Keratinocyte (primary cell): ENCODE measurements around the gene KRTAP20-3. TPM values are rescaled to one million over a fixed set of nuclear protein-coding genes. Genes with fewer than 3 reads are reported as not detected.

Experiments
- DNase-seq: peaks from one replicate; pipeline ENCODE4 v3.0.0-alpha.2; 2011; ENCODE audit warnings: low read depth, missing footprints, low spot score
- FAIRE-seq: peaks from 2 replicates; lab custom pipeline; 2011; peaks lifted over from hg19 to GRCh38; lab: Jason Lieb, UNC
- H2AFZ ChIP-seq: 2 replicates; pipeline ENCODE4 v1.6.0; 2012; ENCODE audit warnings: low read length, control low read depth, inconsistent platforms; ENCODE audit not compliant: control insufficient read depth
- H3K27ac ChIP-seq: 2 replicates; pipeline ENCODE4 v1.5.1; 2011; ENCODE audit warnings: low read length; ENCODE audit not compliant: control insufficient read depth, insufficient read depth
- H3K27me3 ChIP-seq: 3 replicates; pipeline ENCODE4 v1.6.0; 2011; ENCODE audit warnings: low read length; ENCODE audit not compliant: control insufficient read depth, insufficient read depth; ENCODE audit errors: extremely low read depth
- H3K36me3 ChIP-seq, 2 experiments: 2 replicates in 1 of 2; 3 replicates in 1 of 2; pipeline ENCODE4 v1.5.1; 2011; ENCODE audit warnings: low read length in 2 of 2, mild to moderate bottlenecking in 1 of 2; ENCODE audit not compliant: control insufficient read depth in 2 of 2, insufficient read depth in 2 of 2; ENCODE audit errors: extremely low read depth in 1 of 2
- H3K4me1 ChIP-seq: 3 replicates; pipeline ENCODE4 v1.5.1; 2011; ENCODE audit warnings: low read length; ENCODE audit not compliant: control insufficient read depth, insufficient read depth; ENCODE audit errors: extremely low read depth
- H3K4me2 ChIP-seq: 3 replicates; pipeline ENCODE4 v1.6.0; 2011; ENCODE audit warnings: low read depth, low read length; ENCODE audit not compliant: control insufficient read depth, insufficient read depth; ENCODE audit errors: extremely low read depth
- H3K4me3 ChIP-seq, 3 experiments: fragments of 200-600 bp in 1 of 3; sonication (generic) in 1 of 3; 2 replicates in 2 of 3; 3 replicates in 1 of 3; pipeline ENCODE4 v1.5.1; 2011 to 2016; ENCODE audit warnings: low read length in 3 of 3, mild to moderate bottlenecking in 3 of 3, control low read depth in 2 of 3, inconsistent platforms in 1 of 3, low read depth in 1 of 3, mixed read lengths in 1 of 3, mixed run types in 1 of 3, moderate library complexity in 1 of 3; ENCODE audit not compliant: control insufficient read depth in 2 of 3, insufficient read depth in 2 of 3; ENCODE audit errors: extremely low read depth in 1 of 3
- H3K79me2 ChIP-seq: 2 replicates; pipeline ENCODE4 v1.6.0; 2012; ENCODE audit warnings: low read length; ENCODE audit not compliant: control insufficient read depth, insufficient read depth
- H3K9ac ChIP-seq: 3 replicates; pipeline ENCODE4 v1.6.0; 2011; ENCODE audit warnings: low read length; ENCODE audit not compliant: control insufficient read depth, insufficient read depth; ENCODE audit errors: extremely low read depth
- H3K9me1 ChIP-seq: 3 replicates; pipeline ENCODE4 v1.6.0; 2011; ENCODE audit warnings: low read length; ENCODE audit not compliant: control insufficient read depth, insufficient read depth; ENCODE audit errors: extremely low read depth
- H3K9me3 ChIP-seq: 2 replicates; pipeline ENCODE4 v1.5.1; 2012; ENCODE audit warnings: low read depth, low read length; ENCODE audit not compliant: control insufficient read depth
- H4K20me1 ChIP-seq: 3 replicates; pipeline ENCODE4 v1.6.0; 2011; ENCODE audit warnings: low read length; ENCODE audit not compliant: control insufficient read depth, insufficient read depth; ENCODE audit errors: extremely low read depth
- EZH2 ChIP-seq: IDR thresholded peaks from one replicate; pipeline ENCODE4 v1.6.1; 2012; ENCODE audit warnings: inconsistent platforms, mild to moderate bottlenecking, low read length, moderate library complexity
- dilution Hi-C: fragments of 300-500 bp; cut with MboI; formaldehyde crosslinking; loops from one replicate; pipeline ENCODE4 v1.7.0; 2020; ENCODE audit warnings: low sequenced_read_pairs; ENCODE audit not compliant: extremely low pct_ligation_motif_present
- polyA plus RNA-seq, 5 experiments: library from polyadenylated mRNA; depleted of rRNA in 3 of 5; stranded (reverse) in 3 of 5; stranded (forward) in 1 of 5; unstranded in 1 of 5; fragments of >200 nt; gene quantifications; 1 replicate in 1 of 5; 2 replicates in 3 of 5; 3 replicates in 1 of 5; pipeline versions ENCODE4 v1.2.1 to v1.2.3, GENCODE V29; 2011 to 2012; ENCODE audit warnings: missing spikeins in 2 of 5, low read depth in 1 of 5, low replicate concordance in 1 of 5
- TF ChIP-seq, protein P1 (sequence below), 3 experiments: IDR thresholded peaks in 1 of 3; conservative IDR thresholded peaks in 1 of 3; optimal IDR thresholded peaks in 1 of 3; 2 replicates in 2 of 3; 3 replicates in 1 of 3; pipeline versions ENCODE3 to v1.5.1; 2011; ENCODE audit warnings: low read length in 3 of 3, mild to moderate bottlenecking in 3 of 3, moderate library complexity in 2 of 3, control low read depth in 1 of 3, inconsistent platforms in 1 of 3; ENCODE audit not compliant: insufficient read depth in 2 of 3; ENCODE audit errors: extremely low read depth in 1 of 3

Gene KRTAP20-3
- polyA plus RNA-seq, 1 donor (not counting 4 experiments of a cell fraction or from before 2014, with no cell fraction given) = not detected

DNA sequence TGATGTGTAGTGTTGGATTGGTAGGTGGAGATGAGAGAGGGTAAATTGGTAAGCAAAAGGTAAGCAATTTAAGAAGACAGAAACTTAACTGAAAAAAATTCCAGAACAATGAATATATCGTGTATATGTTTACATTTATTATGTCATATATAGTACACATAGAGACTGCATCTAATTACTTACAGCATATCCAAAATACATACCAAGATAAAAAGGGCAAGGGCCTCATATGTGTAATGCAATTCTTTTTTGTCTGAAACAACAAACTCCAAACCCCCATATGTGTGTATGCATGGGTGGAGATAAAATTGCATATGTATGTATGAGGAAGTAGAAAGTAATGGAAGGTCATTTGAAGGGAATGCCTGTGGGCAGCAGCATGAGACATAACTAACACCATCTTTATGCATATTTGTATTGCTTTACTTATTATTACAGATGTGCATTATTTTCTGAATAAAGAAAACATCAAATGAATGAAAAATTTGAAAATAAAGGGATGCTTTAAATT is 4.3 kb downstream of the KRTAP20-3 start:
- FAIRE-seq (no peak), DNase-seq (no peak)
- TF ChIP-seq EZH2 = no peak
- TF ChIP-seq, protein P1, sequence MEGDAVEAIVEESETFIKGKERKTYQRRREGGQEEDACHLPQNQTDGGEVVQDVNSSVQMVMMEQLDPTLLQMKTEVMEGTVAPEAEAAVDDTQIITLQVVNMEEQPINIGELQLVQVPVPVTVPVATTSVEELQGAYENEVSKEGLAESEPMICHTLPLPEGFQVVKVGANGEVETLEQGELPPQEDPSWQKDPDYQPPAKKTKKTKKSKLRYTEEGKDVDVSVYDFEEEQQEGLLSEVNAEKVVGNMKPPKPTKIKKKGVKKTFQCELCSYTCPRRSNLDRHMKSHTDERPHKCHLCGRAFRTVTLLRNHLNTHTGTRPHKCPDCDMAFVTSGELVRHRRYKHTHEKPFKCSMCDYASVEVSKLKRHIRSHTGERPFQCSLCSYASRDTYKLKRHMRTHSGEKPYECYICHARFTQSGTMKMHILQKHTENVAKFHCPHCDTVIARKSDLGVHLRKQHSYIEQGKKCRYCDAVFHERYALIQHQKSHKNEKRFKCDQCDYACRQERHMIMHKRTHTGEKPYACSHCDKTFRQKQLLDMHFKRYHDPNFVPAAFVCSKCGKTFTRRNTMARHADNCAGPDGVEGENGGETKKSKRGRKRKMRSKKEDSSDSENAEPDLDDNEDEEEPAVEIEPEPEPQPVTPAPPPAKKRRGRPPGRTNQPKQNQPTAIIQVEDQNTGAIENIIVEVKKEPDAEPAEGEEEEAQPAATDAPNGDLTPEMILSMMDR (optimal IDR thresholded peaks at IDR 0.05 in 1 of 3, IDR thresholded peaks at IDR 0.05 in 1 of 3, conservative IDR thresholded peaks at IDR 0.05 in 1 of 3; ENCODE audit: extremely low read depth in 1 of 3, insufficient read depth in 2 of 3, low read length in 3 of 3) = no peak
- Histone ChIP-seq H3K9me3 (no peaks in the 10 kb centered on the region), H3K79me2 (no peaks in the 10 kb centered on the region), H3K9ac (no peak overlapping the region), H3K27me3 (no peaks in the 10 kb centered on the region), H3K4me3 (no peak overlapping the region), H3K4me2 (no peak overlapping the region), H4K20me1 (no peaks in the 10 kb centered on the region), H3K9me1 (no peaks in the 10 kb centered on the region), H2AFZ (no peak overlapping the region), H3K36me3 (no peaks in the 10 kb centered on the region), H3K4me1 (no peaks in the 10 kb centered on the region), H3K27ac (no peak overlapping the region)
- dilution Hi-C loops = no loop called here

DNA sequence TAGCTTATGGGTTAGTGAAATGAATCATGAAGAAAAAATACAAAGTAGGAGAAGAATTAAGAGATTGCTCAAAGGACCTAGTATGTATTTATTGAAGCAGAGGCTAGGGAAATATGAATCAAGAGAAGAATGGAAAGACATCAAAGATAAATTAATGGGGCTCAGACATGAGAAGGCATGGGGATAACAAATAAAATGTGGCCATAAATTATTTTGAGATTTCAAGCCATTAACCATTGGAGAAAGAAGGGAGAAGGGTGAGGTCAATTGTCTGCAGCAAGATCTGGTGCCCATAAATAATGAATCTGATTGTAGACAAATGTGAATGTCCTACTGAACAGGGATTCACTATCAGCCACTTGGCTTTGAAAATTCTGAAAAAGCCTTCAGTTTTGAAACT is 10.2 kb downstream of the KRTAP20-3 start:
- H4K20me1 ChIP-seq = no peaks in the 10 kb centered on the region
- TF ChIP-seq EZH2 = no peak
- FAIRE-seq = no peak
- no peaks in the 10 kb centered on the region for H3K4me1 ChIP-seq
- DNase-seq = no peak
- no peak overlapping the region for H3K27ac ChIP-seq
- no peak overlapping the region for H3K4me2 ChIP-seq
- H3K27me3 ChIP-seq = no peaks in the 10 kb centered on the region
- H3K79me2 ChIP-seq = no peaks in the 10 kb centered on the region
- no peaks in the 10 kb centered on the region for H3K36me3 ChIP-seq
- no peak overlapping the region for H3K9ac ChIP-seq
- H3K9me3 ChIP-seq = no peaks in the 10 kb centered on the region
- H3K4me3 ChIP-seq = no peak overlapping the region
- no peak overlapping the region for H2AFZ ChIP-seq
- dilution Hi-C loops = no loop called here
- no peaks in the 10 kb centered on the region for H3K9me1 ChIP-seq

DNA sequence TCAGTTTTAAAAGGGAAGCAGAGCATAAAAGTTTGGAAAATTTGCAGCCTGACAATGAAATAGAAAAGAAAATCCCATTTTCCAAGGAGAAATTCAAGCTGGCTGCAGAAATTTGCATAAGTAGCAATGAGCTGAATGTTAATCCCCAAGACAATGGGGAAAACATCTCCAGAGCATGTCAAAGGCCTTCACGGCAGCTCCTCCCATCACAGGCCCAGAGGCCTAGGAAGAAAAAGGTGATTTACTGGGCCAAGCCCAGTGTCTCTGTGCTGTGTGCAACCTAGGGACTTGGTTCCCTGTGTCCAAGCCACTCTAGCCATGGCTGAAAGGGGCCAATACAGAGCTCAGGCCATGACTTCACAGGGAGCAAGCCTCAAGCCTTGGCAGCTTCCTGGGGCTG is 26.1 kb downstream of the KRTAP20-3 start:
- dilution Hi-C loops = no loop called here
- FAIRE-seq = no peak
- H3K4me2 ChIP-seq = no peak overlapping the region

More for the DNA sequence above, 26.1 kb downstream of the KRTAP20-3 start:
- H3K79me2 ChIP-seq = no peaks in the 10 kb centered on the region
- no peak overlapping the region for H2AFZ ChIP-seq
- H3K36me3 ChIP-seq = no peaks in the 10 kb centered on the region
- no peaks in the 10 kb centered on the region for H4K20me1 ChIP-seq
- no peaks in the 10 kb centered on the region for H3K4me1 ChIP-seq
- DNase-seq = no peak
- H3K9ac ChIP-seq = no peak overlapping the region
- H3K9me3 ChIP-seq = no peaks in the 10 kb centered on the region
- no peak overlapping the region for H3K4me3 ChIP-seq
- no peak overlapping the region for H3K27ac ChIP-seq
- H3K27me3 ChIP-seq = no peaks in the 10 kb centered on the region
- no peaks in the 10 kb centered on the region for H3K9me1 ChIP-seq
- TF ChIP-seq EZH2 = no peak
- TF ChIP-seq, protein P1 (optimal IDR thresholded peaks at IDR 0.05 in 1 of 3, IDR thresholded peaks at IDR 0.05 in 1 of 3, conservative IDR thresholded peaks at IDR 0.05 in 1 of 3; ENCODE audit: extremely low read depth in 1 of 3, insufficient read depth in 2 of 3, low read length in 3 of 3) = no peak
